PC-3 (cell line): ENCODE results near the gene GABARAP.

Source experiments
- CTCF ChIP-seq: fragments of 300-600 bp; sonication (generic); conservative IDR thresholded peaks from 2 replicates; pipeline ENCODE4 v1.5.1; 2017; ENCODE audit warnings: antibody characterized with exemption, low read depth, mild to moderate bottlenecking, low read length
- EZH2 ChIP-seq: fragments of 300-600 bp; sonication (generic); IDR thresholded peaks from one replicate; pipeline ENCODE4 v1.6.1; 2017; ENCODE audit warnings: antibody characterized with exemption, mild to moderate bottlenecking, low read length; ENCODE audit not compliant: unreplicated experiment
- EZH2phosphoT487 ChIP-seq: fragments of 300-600 bp; sonication (generic); IDR thresholded peaks from 2 replicates; pipeline ENCODE4 v1.6.1; 2018; ENCODE audit warnings: mild to moderate bottlenecking, antibody characterized with exemption, low read length, borderline replicate concordance

GRCh38 chr17:7243453-7243729 is 1.1 kb upstream of the GABARAP start:
- no peak for TF ChIP-seq EZH2
- no peak for TF ChIP-seq CTCF
- no peak for TF ChIP-seq EZH2phosphoT487
